BE2C (cell line): ENCODE measurements around the gene REST.
A peak's percentile ranks its signal among the peaks of the same experiment; 100 is the strongest.

Experiments
- DNase-seq: peaks from one replicate; pipeline ENCODE4 v3.0.0-alpha.2; 2020
- H3K27me3 ChIP-seq: fragments of 250-450 bp; sonication (Bioruptor Pico); 2 replicates; pipeline ENCODE4 v1.5.1; 2020; ENCODE audit warnings: mild to moderate bottlenecking
- H3K36me3 ChIP-seq: fragments of 250-450 bp; sonication (Bioruptor Pico); 2 replicates; pipeline ENCODE4 v1.5.1; 2020; ENCODE audit warnings: mild to moderate bottlenecking
- H3K4me1 ChIP-seq: fragments of 250-450 bp; sonication (Bioruptor Pico); 2 replicates; pipeline ENCODE4 v1.5.1; 2020
- H3K4me3 ChIP-seq: 2 replicates; pipeline ENCODE4 v1.5.1; 2011; ENCODE audit warnings: low read depth, low read length
- H3K9me3 ChIP-seq: fragments of 250-450 bp; sonication (Bioruptor Pico); 2 replicates; pipeline ENCODE4 v1.5.1; 2020
- CTCF ChIP-seq: IDR thresholded peaks from 2 replicates; pipeline ENCODE4 v1.5.1; 2012; ENCODE audit warnings: mild to moderate bottlenecking, low read depth, low read length

The REST gene

GRCh38 chr4:56953680-56954520 lies 46.2 kb downstream of the REST start:
- no peak overlapping the region for H3K4me3 ChIP-seq
- H3K9me3 ChIP-seq = no peaks in the 10 kb centered on the region
- no peak for DNase-seq
- no peaks in the 10 kb centered on the region for H3K4me1 ChIP-seq
- H3K36me3 ChIP-seq = no peaks in the 10 kb centered on the region
- H3K27me3 ChIP-seq = no peaks in the 10 kb centered on the region
- no peak for TF ChIP-seq CTCF

- Histone ChIP-seq H3K4me3 (peak overlapping the region; percentile 18; the same call in 1 of the 2 replicates), H3K9me3 (no peaks in the 10 kb centered on the region), H3K27me3 (no peaks in the 10 kb centered on the region), H3K4me1 (no peaks in the 10 kb centered on the region), H3K36me3 (0 out of 2 replicates have a peak, but pooled peaks cover 2% of the 10 kb centered on the region)
- no peak for TF ChIP-seq CTCF
- peak; percentile 19 for DNase-seq
Measured at GRCh38 chr4:56958111-56958517, 50.4 kb downstream of the REST start.

- Histone ChIP-seq H3K4me3 (no peak overlapping the region), H3K9me3 (no peaks in the 10 kb centered on the region), H3K36me3 (peaks cover 7% of the 10 kb centered on the region; the same call in 1 of the 2 replicates), H3K4me1 (no peaks in the 10 kb centered on the region), H3K27me3 (no peaks in the 10 kb centered on the region)
- no peak for TF ChIP-seq CTCF
- no peak for DNase-seq
Measured at GRCh38 chr4:56959100-56959499, 51.4 kb downstream of the REST start.

- DNase-seq = no peak
- H3K36me3 ChIP-seq = peaks cover 22% of the 10 kb centered on the region
- H3K4me1 ChIP-seq = no peaks in the 10 kb centered on the region
- TF ChIP-seq CTCF = no peak
- no peaks in the 10 kb centered on the region for H3K27me3 ChIP-seq
- H3K9me3 ChIP-seq = no peaks in the 10 kb centered on the region
- H3K4me3 ChIP-seq = no peak overlapping the region
Measured at GRCh38 chr4:56961107-56961500, 53.4 kb downstream of the REST start.

- no peak for DNase-seq
Measured at GRCh38 chr4:56971383-56971782, 63.7 kb downstream of the REST start.

More at GRCh38 chr4:56971383-56971782, 63.7 kb downstream of the REST start:
- Histone ChIP-seq H3K4me1 (no peaks in the 10 kb centered on the region), H3K27me3 (no peaks in the 10 kb centered on the region), H3K36me3 (peaks cover 61% of the 10 kb centered on the region), H3K9me3 (no peaks in the 10 kb centered on the region), H3K4me3 (no peak overlapping the region)
- no peak for TF ChIP-seq CTCF
